ENCODE data around the gene UGT2B7.

Gene UGT2B7

GRCh38 chr4:69156913-69157312, 60.6 kb downstream of the UGT2B7 start:
- Histone ChIP-seq H3K9me3 (ENCODE audit: control insufficient read depth, insufficient read depth, low read length) (no peaks in the 10 kb centered on the region), H3K9ac (ENCODE audit: low read depth, low read length) (no peak overlapping the region), H3K36me3 (ENCODE audit: insufficient read depth, low read length) (no peaks in the 10 kb centered on the region), H3K4me1 (ENCODE audit: insufficient read depth, low read length) (no peaks in the 10 kb centered on the region)
